ENCODE measurements around the gene PLEKHH1. TPM values are rescaled to one million over a fixed set of nuclear protein-coding genes. Genes with fewer than 3 reads are reported as not detected.
A peak's percentile ranks its signal among the peaks of the same experiment; 100 is the strongest.

PLEKHH1 gene
- total and polyA plus RNA-seq, 2 donors (not counting 1 experiment from before 2014, with no cell fraction given) = 0.10 to 0.33 TPM

DNA sequence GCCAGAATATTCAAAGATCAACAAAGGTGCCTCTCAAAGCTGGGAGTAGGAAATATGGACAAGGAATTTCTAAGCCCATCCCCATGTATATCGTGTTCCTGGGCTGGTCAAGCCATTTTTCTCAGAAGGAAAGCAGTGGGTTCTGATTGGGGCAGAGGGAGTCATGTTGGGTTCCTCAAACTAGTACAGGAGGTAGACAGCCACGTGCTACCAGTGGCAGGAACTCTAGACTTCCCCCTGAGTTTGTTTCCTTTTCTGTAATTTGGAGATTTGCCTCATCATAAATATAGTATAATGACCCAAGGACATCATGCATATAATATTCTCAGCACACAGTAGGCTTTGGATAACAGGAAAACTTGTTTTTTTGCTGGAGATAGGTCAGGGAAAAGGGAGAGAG lies 16.4 kb upstream of the PLEKHH1 start:
- no peaks in the 10 kb centered on the region for H4K20me1 ChIP-seq (ENCODE audit: control insufficient read depth, extremely low read depth, insufficient read depth, low read length)
- H3K36me3 ChIP-seq (ENCODE audit: control insufficient read depth, insufficient read depth, low read length) = no peaks in the 10 kb centered on the region
- TF ChIP-seq CTCF (conservative IDR thresholded peaks at IDR 0.05 in 1 of 2, IDR thresholded peaks at IDR 0.05 in 1 of 2; ENCODE audit: low read depth in 1 of 2, low read length in 2 of 2) = no peak
- no peak for TF ChIP-seq EZH2 (IDR thresholded peaks at IDR 0.05; ENCODE audit: low read length, missing control alignments)
- no peak overlapping the region for H2AFZ ChIP-seq (ENCODE audit: low read length)
- H3K4me1 ChIP-seq (ENCODE audit: control insufficient read depth, extremely low read depth, insufficient read depth, low read length) = no peaks in the 10 kb centered on the region
- H3K4me3 ChIP-seq (replicated peaks in 1 of 4; ENCODE audit: control extremely low read depth in 1 of 4, insufficient read depth in 1 of 4, low read depth in 3 of 4, low read length in 4 of 4) = no peak overlapping the region
- H3K27me3 ChIP-seq (ENCODE audit: control insufficient read depth, insufficient read depth, low read length) = peaks cover 33% of the 10 kb centered on the region
- H3K4me2 ChIP-seq (ENCODE audit: extremely low read depth, insufficient read depth, low read length) = no peak overlapping the region
- H3K9me3 ChIP-seq (ENCODE audit: control insufficient read depth, insufficient read depth, low read depth, low read length) = no peaks in the 10 kb centered on the region
- no peaks in the 10 kb centered on the region for H3K79me2 ChIP-seq (ENCODE audit: control insufficient read depth, insufficient read depth, low read length)
- no peak for DNase-seq (ENCODE audit: low read depth in 2 of 2)
- no peak overlapping the region for H3K27ac ChIP-seq (ENCODE audit: insufficient read depth, low read length)
- no peak overlapping the region for H3K9ac ChIP-seq (ENCODE audit: insufficient read depth, low read length)

DNA sequence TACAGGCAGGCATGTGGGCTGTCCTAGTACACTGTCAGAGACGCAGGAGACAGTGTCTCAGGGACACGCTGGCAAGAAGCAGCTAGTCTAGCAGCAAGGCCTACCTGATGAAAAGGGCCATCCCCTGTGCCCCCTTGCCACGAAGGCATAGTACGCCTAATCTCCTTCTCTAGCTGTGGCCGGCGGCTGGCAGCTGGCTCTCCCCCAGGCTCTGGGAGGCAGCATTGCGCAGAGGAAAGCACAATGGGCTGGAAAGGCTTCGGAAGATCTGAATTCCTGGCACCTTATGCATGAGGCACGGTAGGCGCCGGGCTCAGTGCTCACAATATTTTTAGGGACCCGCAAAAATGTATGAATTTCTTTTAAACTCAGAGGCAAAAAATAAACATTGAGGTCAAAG lies 16.0 kb upstream of the PLEKHH1 start:
- TF ChIP-seq EZH2 (IDR thresholded peaks at IDR 0.05; ENCODE audit: low read length, missing control alignments) (no peak), CTCF (conservative IDR thresholded peaks at IDR 0.05 in 1 of 2, IDR thresholded peaks at IDR 0.05 in 1 of 2; ENCODE audit: low read depth in 1 of 2, low read length in 2 of 2) (no peak)
- Histone ChIP-seq H3K36me3 (ENCODE audit: control insufficient read depth, insufficient read depth, low read length) (no peaks in the 10 kb centered on the region), H3K79me2 (ENCODE audit: control insufficient read depth, insufficient read depth, low read length) (no peaks in the 10 kb centered on the region), H3K4me2 (ENCODE audit: extremely low read depth, insufficient read depth, low read length) (no peak overlapping the region), H2AFZ (ENCODE audit: low read length) (no peak overlapping the region), H3K27ac (ENCODE audit: insufficient read depth, low read length) (no peak overlapping the region), H3K9ac (ENCODE audit: insufficient read depth, low read length) (no peak overlapping the region), H3K4me3 (replicated peaks in 1 of 4; ENCODE audit: control extremely low read depth in 1 of 4, insufficient read depth in 1 of 4, low read depth in 3 of 4, low read length in 4 of 4) (no peak overlapping the region), H4K20me1 (ENCODE audit: control insufficient read depth, extremely low read depth, insufficient read depth, low read length) (no peaks in the 10 kb centered on the region), H3K9me3 (ENCODE audit: control insufficient read depth, insufficient read depth, low read depth, low read length) (no peaks in the 10 kb centered on the region), H3K27me3 (ENCODE audit: control insufficient read depth, insufficient read depth, low read length) (peaks cover 34% of the 10 kb centered on the region), H3K4me1 (ENCODE audit: control insufficient read depth, extremely low read depth, insufficient read depth, low read length) (no peaks in the 10 kb centered on the region)
- DNase-seq (ENCODE audit: low read depth in 2 of 2) = peak in 1 of 2 donors; percentile 42

GRCh38 chr14:67519406-67519805 lies 13.7 kb upstream of the PLEKHH1 start:
- no peaks in the 10 kb centered on the region for H4K20me1 ChIP-seq (ENCODE audit: control insufficient read depth, extremely low read depth, insufficient read depth, low read length)
- H3K27ac ChIP-seq (ENCODE audit: insufficient read depth, low read length) = no peak overlapping the region
- TF ChIP-seq CTCF (conservative IDR thresholded peaks at IDR 0.05 in 1 of 2, IDR thresholded peaks at IDR 0.05 in 1 of 2; ENCODE audit: low read depth in 1 of 2, low read length in 2 of 2) (no peak), EZH2 (IDR thresholded peaks at IDR 0.05; ENCODE audit: low read length, missing control alignments) (no peak)
- no peak overlapping the region for H2AFZ ChIP-seq (ENCODE audit: low read length)
- no peak overlapping the region for H3K9ac ChIP-seq (ENCODE audit: insufficient read depth, low read length)
- H3K4me1 ChIP-seq (ENCODE audit: control insufficient read depth, extremely low read depth, insufficient read depth, low read length) = no peaks in the 10 kb centered on the region
- H3K4me2 ChIP-seq (ENCODE audit: extremely low read depth, insufficient read depth, low read length) = no peak overlapping the region
- H3K79me2 ChIP-seq (ENCODE audit: control insufficient read depth, insufficient read depth, low read length) = no peaks in the 10 kb centered on the region
- peaks cover 42% of the 10 kb centered on the region for H3K27me3 ChIP-seq (ENCODE audit: control insufficient read depth, insufficient read depth, low read length)
- no peaks in the 10 kb centered on the region for H3K9me3 ChIP-seq (ENCODE audit: control insufficient read depth, insufficient read depth, low read depth, low read length)
- H3K4me3 ChIP-seq (replicated peaks in 1 of 4; ENCODE audit: control extremely low read depth in 1 of 4, insufficient read depth in 1 of 4, low read depth in 3 of 4, low read length in 4 of 4) = no peak overlapping the region
- no peak for DNase-seq (ENCODE audit: low read depth in 2 of 2)
- H3K36me3 ChIP-seq (ENCODE audit: control insufficient read depth, insufficient read depth, low read length) = no peaks in the 10 kb centered on the region
